ENCODE results near the gene ATP6AP2. TPM values are rescaled to one million over a fixed set of nuclear protein-coding genes. Genes with fewer than 3 reads are reported as not detected.

ATP6AP2 gene
- total RNA-seq, 1 donor, result 38.5 TPM

- no peak for DNase-seq (ENCODE audit: low read depth in 2 of 3, low spot score in 2 of 3)
Observed at GRCh38 chrX:40632199-40632598, 51.4 kb downstream of the ATP6AP2 start.

GRCh38 chrX:40637687-40638086 lies 56.9 kb downstream of the ATP6AP2 start:
- DNase-seq (ENCODE audit: low read depth in 2 of 3, low spot score in 2 of 3), result no peak

- DNase-seq (ENCODE audit: low read depth in 2 of 3, low spot score in 2 of 3), result peak in 2 of 3 donors; percentile 45 to 67
Observed at GRCh38 chrX:40644176-40644575, 63.4 kb downstream of the ATP6AP2 start.

GRCh38 chrX:40644821-40645358 lies 64.1 kb downstream of the ATP6AP2 start:
- peak in 2 of 3 donors; percentile 46 to 55 for DNase-seq (ENCODE audit: low read depth in 2 of 3, low spot score in 2 of 3)

- DNase-seq (ENCODE audit: low read depth in 2 of 3, low spot score in 2 of 3), result peak in 2 of 3 donors; percentile 15 to 28
Observed at GRCh38 chrX:40646489-40647306, 65.9 kb downstream of the ATP6AP2 start.

- DNase-seq (ENCODE audit: low read depth in 2 of 3, low spot score in 2 of 3), result peak; percentile 87 to 100 (median 91)
Observed at GRCh38 chrX:40647307-40648197, 66.8 kb downstream of the ATP6AP2 start, which contains the start of gene CXorf38. Gene CXorf38 (minus strand): TSS chrX:40647561. CDS start chrX:40647520, 41 bp downstream.

GRCh38 chrX:40651620-40652223 lies 71.0 kb downstream of the ATP6AP2 start:
- peak; percentile 51 to 79 (median 58) for DNase-seq (ENCODE audit: low read depth in 2 of 3, low spot score in 2 of 3)

- DNase-seq (ENCODE audit: low read depth in 2 of 3, low spot score in 2 of 3), result no peak
Observed at GRCh38 chrX:40652664-40653063, 71.9 kb downstream of the ATP6AP2 start.

- DNase-seq (ENCODE audit: low read depth in 2 of 3, low spot score in 2 of 3), result no peak
Observed at GRCh38 chrX:40653535-40653934, 72.8 kb downstream of the ATP6AP2 start.

Small RNAs within 50 kb of the gene (small RNA-seq; reads per million reads assigned to genes)
- not detected for gene RNU7-164P

Other genes starting within 250 kb of the ATP6AP2 start
- gene MPC1L, start 42.5 kb downstream of the ATP6AP2 start, total RNA-seq, result not detected
- 10.8 TPM for gene CXorf38, start 66.6 kb downstream of the ATP6AP2 start, total RNA-seq
- gene MED14, start 154.6 kb downstream of the ATP6AP2 start, total RNA-seq, result 19.7 TPM